GM19351 (cell line): ENCODE measurements around the gene ERG28.
"Not testable (repeated sequence)": the region's sequence is repeated elsewhere in the genome, so short reads cannot be mapped to it uniquely, and the experiment has no call there.

Experiments
- ATAC-seq: cut with Tn5 transposase; IDR thresholded peaks from one replicate; pipeline ENCODE4 v1.9.1; 2021; ENCODE audit warnings: mild to moderate bottlenecking, moderate library complexity; ENCODE audit not compliant: unreplicated experiment

ERG28 gene, protein sequence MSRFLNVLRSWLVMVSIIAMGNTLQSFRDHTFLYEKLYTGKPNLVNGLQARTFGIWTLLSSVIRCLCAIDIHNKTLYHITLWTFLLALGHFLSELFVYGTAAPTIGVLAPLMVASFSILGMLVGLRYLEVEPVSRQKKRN

DNA sequence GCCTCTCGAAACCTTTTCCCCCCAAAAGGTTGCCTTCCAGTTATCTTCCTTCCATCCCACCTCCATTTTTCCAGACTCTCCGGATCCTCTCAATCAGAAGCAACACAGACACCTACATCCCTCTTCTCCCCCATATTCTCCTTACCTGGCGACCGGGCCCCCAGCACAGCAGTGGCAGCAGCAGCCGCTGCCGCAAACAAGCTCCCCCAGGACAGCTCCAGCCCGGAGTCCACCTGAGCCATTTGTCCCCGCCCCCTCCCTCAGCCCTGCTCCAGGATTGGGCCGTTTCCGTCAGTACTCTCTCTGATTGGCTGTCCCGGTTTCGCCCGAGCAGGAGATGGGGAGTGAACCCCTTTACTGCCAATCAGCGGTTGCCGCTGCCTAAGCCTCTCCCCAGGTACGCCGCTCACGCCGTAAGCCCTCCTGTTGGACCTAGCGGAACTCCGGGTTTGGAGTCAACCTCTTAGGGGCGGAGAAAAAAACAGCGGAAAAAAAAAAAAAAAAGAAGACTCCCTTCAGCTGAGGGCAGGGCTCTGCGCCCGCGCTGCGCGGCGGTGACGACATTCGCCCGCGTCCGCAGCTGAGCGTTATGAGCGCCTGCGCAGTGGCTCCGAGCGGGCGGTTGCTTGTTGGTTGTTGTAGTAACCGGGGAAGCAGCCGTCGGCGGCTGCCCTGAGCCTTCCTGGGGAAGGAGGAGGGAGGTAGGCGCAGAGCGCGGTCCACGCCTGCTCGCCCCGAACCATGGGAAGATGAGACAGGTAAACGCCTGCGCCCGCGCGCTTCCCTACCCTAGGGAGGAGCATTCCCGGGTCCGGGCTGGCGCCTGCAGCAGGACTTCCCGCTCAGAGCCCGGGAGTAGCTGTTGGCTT lies at the start of gene ERG28, which contains the start of gene TTLL5:
TSS of gene ERG28 (minus strand) at position 247 of the 869 bp plus-strand sequence. CDS start 3,374 bp downstream, outside the sequence.
TSS of gene TTLL5 (plus strand) at position 617 of the 869 bp plus-strand sequence. CDS start 1,904 bp downstream, outside the sequence.
- ATAC-seq: peak; percentile 94

DNA sequence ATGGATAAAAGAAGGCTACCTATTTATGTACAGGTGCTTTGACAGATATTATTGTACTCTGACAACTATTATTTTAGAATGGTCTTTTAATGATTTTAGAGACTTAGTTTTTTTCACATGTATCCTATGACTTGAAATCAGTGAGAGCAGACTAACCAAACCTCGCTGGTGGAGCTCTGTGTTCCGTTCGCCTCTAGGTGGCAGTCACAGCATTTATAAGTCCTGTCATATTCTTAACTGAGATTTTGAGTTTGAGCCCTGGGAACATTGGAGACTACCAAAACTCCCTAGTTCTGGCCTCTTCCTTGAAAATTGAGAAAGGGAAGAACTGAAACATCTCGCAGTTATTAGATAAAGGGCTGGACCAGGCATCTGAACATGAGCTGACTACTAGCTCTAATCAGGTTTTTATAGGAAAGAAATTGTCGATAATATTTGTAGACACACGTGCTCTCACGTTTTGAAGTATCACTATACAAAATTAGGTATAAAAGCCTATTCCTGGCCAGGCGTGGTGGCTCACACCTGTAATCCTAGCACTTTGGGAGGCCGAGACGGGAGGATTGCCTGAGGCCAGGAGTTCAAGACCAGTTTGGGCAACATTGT lies 48.6 kb upstream of the ERG28 start:
- ATAC-seq: no peak

DNA sequence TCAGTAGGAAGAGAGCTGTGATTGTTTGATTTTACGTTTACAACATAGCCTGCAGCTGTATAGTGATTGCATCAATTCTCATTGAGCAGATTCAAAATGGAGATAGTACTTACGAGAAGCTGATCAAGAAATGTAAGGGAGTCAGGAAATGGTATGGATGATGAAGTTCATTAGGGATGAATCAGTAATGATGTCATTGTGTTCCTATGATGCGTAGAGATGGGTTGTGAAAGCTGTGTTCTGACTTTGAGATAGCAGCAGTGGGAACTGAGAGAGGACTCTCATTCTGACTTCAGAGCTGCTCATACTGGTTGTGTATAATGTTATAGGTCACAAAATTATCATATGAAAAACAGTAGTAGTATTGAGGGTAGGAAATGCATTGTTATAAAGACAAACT lies 44.3 kb upstream of the ERG28 start:
- ATAC-seq: no peak

DNA sequence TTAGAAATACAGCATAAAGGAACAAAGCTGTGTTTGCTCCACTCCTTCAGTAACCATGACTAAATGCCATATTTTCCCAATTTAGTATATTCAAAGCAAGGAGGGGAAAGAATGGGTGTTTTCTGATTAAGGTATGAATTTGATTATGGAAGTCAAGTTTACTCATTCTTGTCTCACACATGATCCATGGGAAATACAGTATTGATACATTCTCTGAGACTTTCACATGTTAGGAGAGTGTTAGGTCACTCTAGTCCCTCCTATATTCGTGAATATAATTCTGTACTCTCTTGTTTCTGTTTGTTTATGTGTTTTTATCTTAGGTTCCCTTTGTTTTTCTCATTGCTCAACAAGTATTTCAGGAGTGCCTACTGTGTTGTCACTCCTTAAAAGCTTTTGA lies 42.8 kb upstream of the ERG28 start:
- no peak for ATAC-seq

DNA sequence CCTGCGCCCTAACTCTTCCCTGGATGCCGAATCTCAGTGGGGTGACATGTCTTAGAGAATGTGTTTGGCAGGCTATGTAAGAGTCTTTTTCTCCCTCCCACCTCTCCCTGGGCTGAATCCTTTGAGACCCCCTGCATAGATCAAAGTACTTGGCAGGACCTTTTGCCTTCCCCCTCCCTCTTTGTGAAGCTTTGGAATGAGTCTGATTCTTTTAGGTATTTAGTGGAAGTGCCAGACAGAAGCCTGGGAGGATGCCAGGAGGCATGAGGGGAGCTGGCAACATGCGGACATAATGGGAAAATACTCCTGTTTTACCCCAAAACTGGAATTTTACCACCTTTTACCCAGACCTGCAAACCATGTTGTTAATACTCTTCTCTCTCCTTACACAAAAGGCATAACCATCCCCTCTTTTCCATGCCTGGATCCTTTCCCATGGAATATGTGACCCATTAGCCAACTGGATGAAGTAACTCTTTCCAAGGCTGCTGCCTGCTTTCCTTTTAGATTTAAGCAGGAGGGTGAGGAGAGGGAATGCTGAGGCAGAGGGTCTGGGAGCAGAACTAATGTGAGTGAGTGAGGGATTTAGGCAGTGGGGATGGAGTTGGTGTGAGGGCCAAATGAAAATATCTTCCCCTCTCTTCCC lies 42.1 kb upstream of the ERG28 start:
- ATAC-seq: no peak

DNA sequence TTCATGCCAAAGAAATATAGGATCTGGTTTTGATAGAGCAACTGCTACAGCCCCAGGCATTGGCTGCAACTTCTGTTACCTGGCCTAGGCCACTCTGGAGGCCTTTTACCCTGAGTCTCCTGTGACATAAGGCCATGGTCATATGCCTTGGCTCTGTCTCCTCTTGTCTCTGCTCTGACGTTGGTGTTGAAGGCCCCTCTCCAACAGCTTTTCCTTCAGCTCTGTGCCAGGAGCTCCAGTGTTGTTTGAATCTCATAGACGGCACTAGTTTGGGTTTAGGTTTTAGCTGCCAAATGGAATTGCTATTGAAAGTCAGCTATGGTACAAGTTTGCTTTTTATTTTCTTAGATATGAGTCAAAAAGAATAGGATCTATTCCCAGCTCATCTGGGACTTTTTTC lies 41.4 kb upstream of the ERG28 start:
- ATAC-seq: no peak

DNA sequence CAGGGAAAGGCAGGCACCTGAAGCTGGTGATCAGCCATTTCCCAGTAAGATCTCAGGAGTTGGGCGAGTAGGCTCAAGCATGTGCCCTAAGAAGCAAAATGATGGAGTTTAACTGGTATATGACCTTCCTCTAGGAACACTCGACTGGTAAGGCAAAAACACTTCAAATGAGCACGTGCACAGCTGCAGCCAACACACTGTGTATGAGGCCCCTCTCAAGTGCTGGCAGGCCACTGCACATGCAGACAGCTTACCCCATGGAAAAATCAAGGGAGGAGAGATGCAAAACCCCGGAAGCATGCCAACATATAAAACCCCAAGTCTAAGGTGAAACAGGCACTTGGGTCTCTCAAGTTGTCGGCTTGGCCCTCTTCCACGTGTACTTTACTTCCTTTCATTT lies 39.6 kb upstream of the ERG28 start:
- ATAC-seq: no peak

DNA sequence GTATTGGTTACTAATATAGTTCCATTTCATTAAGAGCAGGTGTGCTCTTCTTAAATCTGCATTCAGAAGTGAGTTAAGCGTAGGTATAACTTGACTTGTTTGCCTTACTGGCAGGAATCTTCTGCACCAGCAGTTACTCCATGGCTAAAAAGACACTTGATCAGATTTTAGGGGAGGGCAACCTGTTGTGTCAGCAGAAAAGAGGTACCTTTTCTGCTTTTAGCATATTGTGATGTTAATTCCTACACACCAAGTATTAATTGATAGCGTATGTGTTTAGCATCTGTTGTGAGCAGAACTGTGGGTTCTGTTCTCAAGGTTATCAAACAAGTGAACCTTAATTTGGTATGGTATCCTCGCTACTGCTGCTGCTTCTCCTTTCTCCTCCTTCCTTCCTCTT lies 38.7 kb upstream of the ERG28 start:
- ATAC-seq: no peak

DNA sequence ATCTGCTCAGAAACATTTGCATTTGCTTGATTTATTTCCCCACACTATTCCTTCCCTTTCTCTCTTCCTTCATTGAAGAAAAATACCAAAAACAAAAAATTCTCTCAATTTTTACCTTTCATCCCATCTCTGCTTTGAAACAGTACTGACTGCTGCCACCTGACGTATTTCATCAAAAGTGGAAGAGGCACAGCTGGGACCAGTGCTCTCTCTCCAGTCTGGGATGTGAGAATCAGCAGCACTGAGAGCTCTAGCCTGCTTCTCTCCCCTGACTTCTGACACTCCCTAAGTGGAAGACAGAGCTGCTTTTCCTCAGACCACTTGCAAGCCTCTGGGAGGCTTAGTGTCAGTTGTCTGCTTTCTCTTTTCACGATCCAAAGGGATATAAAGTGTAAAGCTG lies 37.2 kb upstream of the ERG28 start:
- ATAC-seq: no peak

DNA sequence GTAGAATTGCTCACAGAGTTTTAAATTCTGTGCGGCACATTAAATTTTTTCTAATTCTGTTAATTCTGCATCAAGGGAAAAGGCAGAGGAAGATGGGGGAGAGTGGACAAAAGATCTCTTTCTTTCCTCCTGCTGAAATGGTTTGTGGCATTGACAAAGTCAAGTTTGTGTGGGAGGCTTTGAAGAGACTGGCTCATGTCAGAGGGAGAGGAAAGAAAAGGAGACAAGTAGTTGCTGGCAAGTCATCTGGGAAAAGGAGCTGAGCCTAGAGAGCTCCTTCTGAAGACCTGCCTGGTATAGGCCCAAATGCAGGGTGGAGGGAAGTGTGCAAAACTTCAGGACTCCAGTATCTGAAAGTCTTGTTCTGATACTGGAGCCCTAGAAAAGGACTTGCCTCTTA lies 36.7 kb upstream of the ERG28 start:
- no peak for ATAC-seq

DNA sequence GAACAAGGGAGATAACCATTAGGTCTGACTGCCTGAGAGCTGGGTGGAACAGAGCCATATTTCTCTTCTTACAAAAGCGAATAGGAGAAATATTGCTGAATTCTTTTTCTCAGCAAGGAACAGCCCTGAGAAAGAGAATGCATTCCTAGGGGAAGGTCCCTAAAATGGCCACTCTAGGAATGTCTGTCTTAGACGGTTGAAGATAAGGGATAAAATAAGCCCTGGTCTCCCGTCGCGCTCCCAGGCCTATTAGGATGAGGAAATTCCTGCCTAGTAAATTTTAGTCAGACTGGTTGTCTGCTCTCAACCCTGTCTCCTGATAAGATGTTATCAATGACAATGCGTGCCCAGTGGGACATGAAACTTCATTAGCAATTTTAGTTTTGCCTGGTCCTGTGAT lies 34.3 kb upstream of the ERG28 start:
- not testable (repeated sequence) for ATAC-seq

DNA sequence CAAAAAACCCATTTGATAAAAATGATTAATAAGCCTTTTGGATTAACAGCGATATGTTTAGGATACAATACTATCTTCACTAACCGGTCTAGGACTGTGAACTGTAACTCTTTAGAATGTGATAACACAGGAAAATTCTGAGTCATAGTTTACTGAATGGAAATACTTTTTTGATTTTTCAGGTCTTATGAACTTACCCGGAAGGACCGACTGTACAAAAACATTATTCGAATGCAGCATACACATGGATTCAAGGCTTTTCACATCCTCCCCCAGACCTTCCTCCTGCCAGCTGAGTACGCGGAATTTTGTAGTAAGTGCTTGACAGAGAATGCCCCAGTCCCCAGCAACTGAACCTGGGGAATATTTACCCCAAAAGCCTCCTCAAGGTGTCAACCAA lies 29.3 kb upstream of the ERG28 start:
- no peak for ATAC-seq

DNA sequence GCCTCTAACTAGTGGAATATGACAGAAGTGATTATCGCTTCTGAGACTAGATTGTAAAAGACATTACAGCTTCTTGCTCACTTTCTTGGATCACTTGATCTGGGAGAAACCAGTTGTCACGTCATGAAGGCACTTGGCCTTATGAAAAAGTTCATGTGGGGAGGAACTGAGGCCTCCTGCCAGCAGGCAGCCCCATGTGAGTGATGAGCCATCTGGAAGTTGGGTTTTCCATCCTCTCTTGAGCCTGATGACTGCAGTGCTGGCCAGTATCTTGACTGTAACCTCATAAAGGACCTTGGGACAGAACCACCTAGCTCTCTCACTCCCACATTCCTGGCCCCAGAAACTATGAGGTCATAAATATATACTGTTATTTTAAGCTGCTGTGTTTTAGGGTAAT lies 28.3 kb upstream of the ERG28 start:
- ATAC-seq: no peak

DNA sequence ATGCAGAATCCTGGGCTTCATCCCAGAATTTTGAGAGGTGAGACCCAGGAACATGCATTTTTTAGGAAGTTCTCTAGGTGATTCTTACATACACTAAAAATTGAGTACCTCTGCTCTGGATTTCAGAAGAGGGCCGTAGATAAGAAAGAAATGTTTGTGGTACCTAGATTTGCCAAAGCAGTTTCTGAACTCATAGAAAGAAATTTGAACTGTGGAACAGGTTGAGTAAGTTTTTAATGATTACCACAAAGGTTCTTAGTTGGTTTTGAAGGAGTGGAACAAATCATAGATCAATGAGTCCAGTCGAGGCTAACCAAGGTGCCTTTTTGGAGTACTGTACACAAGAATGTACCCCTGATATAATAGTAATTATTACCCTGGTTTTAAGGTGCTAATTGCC lies 25.2 kb upstream of the ERG28 start:
- no peak for ATAC-seq

DNA sequence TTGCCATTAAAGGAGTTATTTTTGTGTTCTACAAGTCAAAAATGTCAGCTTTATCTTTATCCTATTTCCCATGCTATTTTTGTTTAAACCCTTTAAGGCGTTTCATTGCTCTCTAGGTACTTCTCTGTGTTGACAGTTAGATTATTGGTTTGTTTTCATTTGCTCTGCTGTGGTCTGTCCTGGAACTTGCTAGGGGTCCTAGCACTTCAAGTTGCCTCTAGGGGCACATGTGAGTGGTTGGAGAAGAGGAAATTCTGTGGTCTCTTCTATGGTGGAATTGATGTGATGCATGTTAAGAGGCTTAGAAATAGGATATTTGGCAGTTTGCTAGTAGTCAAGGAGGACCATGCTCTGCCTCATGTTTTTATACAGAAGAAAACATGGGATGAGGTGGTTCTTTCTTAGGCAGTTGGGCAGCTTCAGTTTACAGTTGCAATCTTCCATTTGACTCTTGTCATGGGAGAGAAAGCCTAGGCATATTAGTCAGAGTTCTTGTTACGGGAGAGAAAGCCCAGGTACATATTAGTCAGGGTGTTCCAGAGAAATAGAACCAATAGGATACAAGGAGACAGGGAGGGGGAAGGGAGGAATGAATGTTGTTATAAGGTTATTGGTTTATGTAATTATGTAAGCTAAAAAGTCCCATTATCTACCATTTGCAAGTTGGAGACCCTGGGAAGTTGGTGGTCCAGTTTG lies 14.7 kb upstream of the ERG28 start:
- ATAC-seq: no peak

DNA sequence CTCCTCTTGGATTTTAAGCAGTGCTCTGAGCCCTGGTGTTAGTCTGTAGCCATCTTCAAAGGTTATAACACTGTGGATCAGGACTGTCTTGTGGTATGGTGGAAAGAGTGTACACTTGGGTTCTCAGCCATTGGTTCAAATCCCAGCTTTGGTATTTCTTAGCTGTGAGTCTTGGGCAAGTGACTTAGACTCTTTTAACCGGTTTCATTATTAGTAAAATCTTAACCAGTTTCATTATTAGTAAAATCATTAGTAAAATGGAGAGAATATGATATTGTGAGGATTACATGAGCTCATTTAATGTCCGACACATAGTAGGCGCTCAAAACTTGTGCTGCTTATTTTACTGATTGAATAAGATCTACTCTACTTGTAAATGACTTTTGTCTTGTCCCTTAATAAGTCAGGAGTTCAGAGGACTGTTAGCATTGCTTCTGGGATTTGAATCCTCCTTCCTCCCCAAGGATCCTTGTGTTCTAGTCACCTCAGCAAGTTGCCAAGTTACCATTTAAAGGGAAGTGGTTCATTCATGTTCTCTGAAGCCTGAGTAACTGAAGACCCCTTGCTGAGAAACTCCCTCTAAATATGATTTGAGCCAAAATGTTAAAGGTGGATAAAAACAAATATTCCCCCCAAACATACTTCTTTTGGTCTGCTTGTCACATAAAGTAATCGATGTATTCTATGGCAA lies 12.8 kb upstream of the ERG28 start:
- peak; percentile 56 for ATAC-seq

DNA sequence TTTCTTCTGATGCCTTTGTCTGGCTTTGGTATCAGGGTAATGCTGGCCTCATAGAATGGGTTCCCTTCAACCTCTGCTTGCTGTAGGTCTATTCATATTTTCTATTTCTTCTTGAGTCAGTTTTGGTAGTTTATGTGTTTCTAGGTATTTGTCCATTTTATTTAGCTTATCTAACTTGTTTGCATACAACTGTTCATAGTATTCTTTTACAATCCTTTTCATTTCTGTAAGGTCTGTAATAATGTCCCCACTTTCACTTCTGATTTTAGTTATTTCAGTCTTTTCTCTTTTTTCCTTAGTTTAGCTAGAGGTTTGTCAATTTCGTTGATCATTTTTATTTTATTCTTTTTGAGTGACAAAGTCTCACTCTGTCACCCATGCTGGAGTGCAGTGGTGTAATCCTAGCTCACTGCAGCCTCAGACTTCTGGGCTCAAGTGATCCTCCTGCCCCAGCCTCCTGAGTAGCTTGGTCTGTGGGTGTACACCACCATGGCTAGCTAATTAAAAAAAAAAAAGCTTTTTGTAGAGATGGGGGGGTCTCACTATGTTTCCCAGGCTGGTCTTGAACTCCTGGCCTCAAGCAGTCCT lies 12.0 kb upstream of the ERG28 start:
- no peak for ATAC-seq

DNA sequence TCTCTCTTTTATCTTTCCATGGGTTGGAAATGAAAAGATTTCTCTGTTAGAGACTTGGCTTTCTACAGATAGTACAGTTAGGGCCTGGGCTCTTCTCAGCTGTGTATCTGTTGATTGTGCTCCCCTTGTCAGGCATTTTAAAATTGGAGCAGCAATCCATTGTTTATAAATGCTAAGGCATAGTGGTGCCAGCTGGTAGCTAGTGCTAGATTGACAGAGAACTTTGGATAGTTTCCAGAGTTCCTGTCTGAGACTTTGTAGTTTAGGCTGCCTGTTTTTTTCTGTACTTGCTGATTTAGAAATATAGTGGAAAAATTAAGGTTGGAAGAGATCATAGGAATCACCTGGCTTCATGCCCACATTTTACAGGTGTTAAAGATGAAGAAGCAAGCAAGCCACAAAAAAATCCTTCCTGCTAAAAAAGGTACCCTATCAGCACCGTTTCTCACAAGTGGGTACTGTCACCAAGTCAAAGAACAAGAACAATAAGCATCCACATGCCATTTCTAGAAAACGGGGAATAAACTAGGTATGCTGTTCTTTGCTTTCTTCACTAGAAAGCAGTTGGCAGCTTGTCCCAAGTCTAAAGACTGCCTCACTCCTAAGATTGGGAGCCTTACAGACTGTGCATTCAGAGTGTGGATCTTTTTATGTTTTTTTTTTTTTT lies 6.6 kb upstream of the ERG28 start:
- no peak for ATAC-seq

DNA sequence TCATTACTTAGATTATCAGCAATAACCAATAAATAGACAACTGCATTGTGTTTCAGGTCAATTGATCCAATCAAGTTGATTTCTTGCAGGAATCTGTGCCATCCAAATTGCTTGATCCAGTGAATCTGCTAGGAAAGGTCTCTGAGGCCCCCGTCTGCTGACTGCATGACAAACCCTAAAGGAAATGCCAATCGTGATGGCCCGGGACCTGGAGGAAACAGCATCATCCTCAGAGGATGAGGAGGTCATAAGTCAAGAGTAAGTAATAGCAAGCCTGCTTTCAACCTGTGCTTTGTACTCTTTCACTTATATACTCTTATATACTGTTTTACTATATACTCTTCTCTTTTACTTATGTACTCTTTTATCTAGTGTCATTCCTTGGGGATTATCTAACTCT lies 2.3 kb upstream of the ERG28 start:
- no peak for ATAC-seq

DNA sequence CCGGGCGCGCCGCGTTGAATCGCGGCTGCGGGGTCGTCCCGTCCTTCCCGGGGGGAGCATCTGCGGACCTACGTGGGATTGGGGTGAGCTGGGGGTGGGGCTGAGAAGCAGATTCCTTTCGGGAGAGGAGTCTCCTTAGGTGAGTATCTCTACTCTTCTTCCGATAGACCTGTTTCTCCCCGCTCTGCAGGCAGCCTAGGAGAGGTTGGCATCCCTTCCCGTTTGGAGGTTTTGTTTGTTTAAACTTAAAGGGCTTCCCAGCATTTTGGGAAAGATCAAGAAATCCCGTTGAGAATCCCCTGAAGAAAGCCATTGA lies 781 bp upstream of the ERG28 start:
- ATAC-seq: no peak
